ENCODE data around the gene ZSWIM5. TPM values are rescaled to one million over a fixed set of nuclear protein-coding genes. Genes with fewer than 3 reads are reported as not detected.
"Not testable (repeated sequence)": the region's sequence is repeated elsewhere in the genome, so short reads cannot be mapped to it uniquely, and the experiment has no call there.

Gene ZSWIM5
- under 1 TPM in 2 of 6 experiments, not detected in 4; 0.03 to 0.05 TPM for total RNA-seq (2021; fragmentation: NEBNext Ultra II Directional; extraction: Animal tissue kit (Norgen Biotek cat#: 25700))
- long read RNA-seq, result 0 reads

DNA sequence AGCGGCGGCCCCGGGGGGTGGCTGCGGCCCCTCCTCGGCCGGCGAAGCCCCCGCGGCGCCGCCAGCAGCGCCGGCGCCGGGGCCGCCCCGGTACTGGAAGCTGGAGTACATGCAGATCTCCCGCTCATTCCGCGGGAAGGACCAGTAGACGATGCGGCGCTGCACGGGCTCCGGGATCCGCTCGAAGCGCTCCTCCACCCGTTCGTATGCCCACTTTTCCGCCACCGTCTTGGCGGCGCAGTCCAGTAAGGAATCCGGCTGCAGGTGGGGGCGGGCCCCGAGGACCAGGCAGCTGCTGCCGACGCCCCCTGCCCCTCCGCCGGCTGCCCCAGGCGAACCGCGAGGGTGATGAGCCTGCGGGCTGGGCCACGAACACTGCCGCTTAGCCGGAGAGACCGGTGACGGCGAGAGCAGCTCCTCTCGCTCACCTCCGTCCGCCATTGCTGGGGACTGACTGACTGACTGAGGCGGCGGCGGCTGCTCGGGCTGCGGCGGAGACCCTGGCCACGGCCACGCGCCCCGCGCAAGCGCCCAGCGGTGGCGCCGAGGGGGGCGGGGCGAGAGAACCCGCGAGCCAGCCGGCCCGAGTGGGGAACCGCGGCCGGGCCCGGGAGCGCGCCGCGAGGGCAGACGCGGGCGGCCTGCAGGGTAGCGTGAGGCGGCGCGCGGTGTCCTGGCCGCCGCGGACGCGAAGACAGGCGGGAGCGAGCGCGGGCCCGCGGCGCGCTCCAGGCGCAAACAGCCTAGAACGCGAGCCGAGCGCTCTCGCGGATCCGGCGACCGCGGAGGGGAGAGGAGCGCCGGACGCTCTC, at the start of gene ZSWIM5:
Gene ZSWIM5 (minus strand): TSS at position 696 of the 812 bp plus-strand sequence. CDS start 255 bp downstream, at position 441.
- Mint-ChIP-seq H3K4me1 (ENCODE audit: low read depth) (peaks cover 14% of the 10 kb centered on the region), H3K9me3 (no peaks in the 10 kb centered on the region), H3K36me3 (ENCODE audit: low read depth) (no peaks in the 10 kb centered on the region), H3K4me3 (peak within 1 kb of the TSS; percentile 84), H3K27me3 (ENCODE audit: insufficient read depth) (peaks cover 30% of the 10 kb centered on the region), H3K27ac (no peak within 1 kb of the TSS)
- no peak for DNase-seq
- TF ChIP-seq, protein P1, sequence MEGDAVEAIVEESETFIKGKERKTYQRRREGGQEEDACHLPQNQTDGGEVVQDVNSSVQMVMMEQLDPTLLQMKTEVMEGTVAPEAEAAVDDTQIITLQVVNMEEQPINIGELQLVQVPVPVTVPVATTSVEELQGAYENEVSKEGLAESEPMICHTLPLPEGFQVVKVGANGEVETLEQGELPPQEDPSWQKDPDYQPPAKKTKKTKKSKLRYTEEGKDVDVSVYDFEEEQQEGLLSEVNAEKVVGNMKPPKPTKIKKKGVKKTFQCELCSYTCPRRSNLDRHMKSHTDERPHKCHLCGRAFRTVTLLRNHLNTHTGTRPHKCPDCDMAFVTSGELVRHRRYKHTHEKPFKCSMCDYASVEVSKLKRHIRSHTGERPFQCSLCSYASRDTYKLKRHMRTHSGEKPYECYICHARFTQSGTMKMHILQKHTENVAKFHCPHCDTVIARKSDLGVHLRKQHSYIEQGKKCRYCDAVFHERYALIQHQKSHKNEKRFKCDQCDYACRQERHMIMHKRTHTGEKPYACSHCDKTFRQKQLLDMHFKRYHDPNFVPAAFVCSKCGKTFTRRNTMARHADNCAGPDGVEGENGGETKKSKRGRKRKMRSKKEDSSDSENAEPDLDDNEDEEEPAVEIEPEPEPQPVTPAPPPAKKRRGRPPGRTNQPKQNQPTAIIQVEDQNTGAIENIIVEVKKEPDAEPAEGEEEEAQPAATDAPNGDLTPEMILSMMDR (IDR thresholded peaks at IDR 0.05), result no peak

DNA sequence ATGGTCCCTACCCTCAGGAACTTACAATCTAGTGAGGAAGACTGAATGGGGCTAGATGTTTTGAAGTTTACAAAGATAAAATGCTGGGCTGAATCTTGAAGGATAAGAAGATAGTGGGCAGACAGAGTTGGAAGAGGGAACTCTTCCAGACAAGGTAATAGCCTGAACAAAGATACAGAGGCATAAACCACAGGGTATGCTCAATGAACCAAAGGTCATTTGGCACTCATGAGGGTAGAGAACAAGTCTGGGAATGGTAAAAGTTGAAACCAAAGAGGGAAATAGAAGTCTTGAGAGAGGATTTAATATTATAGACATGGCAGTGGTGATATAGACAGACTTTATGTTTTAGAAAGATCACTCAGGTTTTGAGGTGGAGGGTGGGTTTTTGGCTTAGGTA, 48.1 kb upstream of the ZSWIM5 start:
- no peak overlapping the region for H3K4me3 Mint-ChIP-seq
- no peak for DNase-seq
- peaks cover 29% of the 10 kb centered on the region for H3K27me3 Mint-ChIP-seq (ENCODE audit: insufficient read depth)
- no peaks in the 10 kb centered on the region for H3K4me1 Mint-ChIP-seq (ENCODE audit: low read depth)
- no peak overlapping the region for H3K27ac Mint-ChIP-seq
- TF ChIP-seq, protein P1 (IDR thresholded peaks at IDR 0.05), result no peak
- H3K9me3 Mint-ChIP-seq, result peaks cover 28% of the 10 kb centered on the region
- peaks cover 25% of the 10 kb centered on the region for H3K36me3 Mint-ChIP-seq (ENCODE audit: low read depth)

DNA sequence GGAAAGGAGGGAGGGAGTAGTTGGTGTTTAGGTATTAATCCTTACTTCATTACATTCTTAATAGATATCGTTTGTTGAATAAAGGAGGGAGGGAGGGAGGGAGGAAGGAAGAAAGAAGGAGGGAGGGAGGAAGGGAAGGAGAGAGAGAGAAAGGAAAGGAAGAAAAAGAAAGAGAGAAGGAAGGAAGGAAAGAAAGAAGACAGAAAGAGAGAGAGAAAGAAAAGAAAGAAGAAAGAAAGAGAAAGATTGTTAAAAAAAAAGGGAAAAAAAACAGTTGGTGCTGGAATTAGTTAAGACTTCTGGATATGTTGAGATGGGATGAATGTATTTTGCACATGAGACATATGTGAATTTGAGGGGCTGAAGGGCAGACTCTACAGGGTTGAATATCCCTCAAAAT, 44.1 kb upstream of the ZSWIM5 start:
- H3K27ac Mint-ChIP-seq, result no peak overlapping the region
- no peak overlapping the region for H3K4me3 Mint-ChIP-seq

DNA sequence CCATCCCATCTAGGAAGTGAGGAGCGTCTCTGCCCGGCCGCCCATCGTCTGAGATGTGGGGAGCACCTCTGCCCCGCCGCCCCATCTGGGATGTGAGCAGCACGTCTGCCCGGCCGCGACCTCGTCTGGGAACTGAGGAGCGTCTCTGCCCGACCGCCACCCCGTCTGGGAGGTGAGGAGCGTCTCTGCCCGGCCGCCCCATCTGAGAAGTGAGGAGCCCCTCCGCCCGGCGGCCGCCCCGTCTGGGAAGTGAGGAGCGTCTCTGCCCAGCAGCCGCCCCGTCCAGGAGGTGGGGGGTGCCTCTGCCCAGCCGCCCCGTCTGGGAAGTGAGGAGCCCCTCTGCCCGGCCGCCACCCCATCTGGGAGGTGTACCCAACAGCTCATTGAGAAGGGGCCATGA, 41.6 kb upstream of the ZSWIM5 start:
- H3K4me3 Mint-ChIP-seq; H3K9me3 Mint-ChIP-seq; H3K36me3 Mint-ChIP-seq (ENCODE audit: low read depth); DNase-seq: not testable (repeated sequence)
- Mint-ChIP-seq H3K27ac (peak overlapping the region; percentile 50; the same call in 1 of the 2 replicates), H3K27me3 (ENCODE audit: insufficient read depth) (peaks cover 11% of the 10 kb centered on the region), H3K4me1 (ENCODE audit: low read depth) (peaks cover 42% of the 10 kb centered on the region)

More for the DNA sequence above, 44.1 kb upstream of the ZSWIM5 start:
- Mint-ChIP-seq H3K36me3 (ENCODE audit: low read depth) (peaks cover 3% of the 10 kb centered on the region; the same call in 1 of the 2 replicates), H3K27me3 (ENCODE audit: insufficient read depth) (peaks cover 26% of the 10 kb centered on the region), H3K4me1 (ENCODE audit: low read depth) (peaks cover 18% of the 10 kb centered on the region), H3K9me3 (no peaks in the 10 kb centered on the region)
- TF ChIP-seq, protein P1 (IDR thresholded peaks at IDR 0.05), result no peak
- no peak for DNase-seq

DNA sequence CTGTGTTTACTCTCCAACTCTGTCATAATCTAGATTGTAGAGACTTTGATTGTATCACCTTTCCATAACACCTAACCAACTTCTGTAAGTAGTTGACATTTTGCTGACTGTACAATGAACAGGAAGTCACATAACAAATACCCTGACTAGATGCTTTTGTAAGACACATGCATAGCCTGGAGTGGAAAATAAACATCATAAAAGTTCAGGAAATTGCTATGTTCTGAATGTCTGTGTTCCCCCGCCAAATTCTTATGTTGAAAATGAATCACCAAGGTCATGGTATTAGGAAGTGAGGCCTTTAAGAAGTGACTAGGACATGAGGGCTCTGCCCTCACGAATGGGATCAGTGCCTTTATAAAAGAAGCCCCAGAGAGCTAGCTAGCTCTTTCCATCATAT, 40.4 kb upstream of the ZSWIM5 start:
- peak; percentile 93 for DNase-seq
- H3K4me3 Mint-ChIP-seq, result peak overlapping the region; percentile 30; the same call in 1 of the 2 replicates
- peak overlapping the region; percentile 91 for H3K27ac Mint-ChIP-seq
- TF ChIP-seq, protein P1 (IDR thresholded peaks at IDR 0.05), result no peak
- H3K36me3 Mint-ChIP-seq (ENCODE audit: low read depth), result peaks cover 12% of the 10 kb centered on the region; the same call in 1 of the 2 replicates
- peaks cover 13% of the 10 kb centered on the region for H3K9me3 Mint-ChIP-seq
- H3K4me1 Mint-ChIP-seq (ENCODE audit: low read depth), result peaks cover 42% of the 10 kb centered on the region
- peaks cover 6% of the 10 kb centered on the region for H3K27me3 Mint-ChIP-seq (ENCODE audit: insufficient read depth)

DNA sequence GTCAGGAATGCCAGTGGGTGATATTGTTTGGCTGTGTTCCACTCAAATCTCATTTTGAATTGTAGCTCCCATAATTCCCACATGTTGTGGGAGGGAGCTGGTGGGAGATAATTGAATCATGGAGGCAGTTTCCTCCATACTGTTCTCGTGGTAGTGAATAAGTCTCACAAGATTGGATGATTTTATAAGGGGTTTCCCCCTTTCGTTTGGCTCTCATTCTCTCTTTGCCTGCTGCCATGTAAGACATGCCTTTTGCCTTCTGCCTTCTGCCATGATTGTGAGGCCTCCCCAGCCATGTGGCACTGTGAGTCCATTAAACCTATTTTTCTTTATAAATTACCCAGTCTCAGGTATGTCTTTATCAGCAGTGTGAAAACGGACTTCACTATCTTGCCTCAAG, 40.0 kb upstream of the ZSWIM5 start:
- not testable (repeated sequence) for H3K27me3 Mint-ChIP-seq (ENCODE audit: insufficient read depth); DNase-seq
- Mint-ChIP-seq H3K4me1 (ENCODE audit: low read depth) (peaks cover 42% of the 10 kb centered on the region), H3K27ac (peak overlapping the region; percentile 91), H3K36me3 (ENCODE audit: low read depth) (peaks cover 15% of the 10 kb centered on the region; the same call in 1 of the 2 replicates), H3K4me3 (peak overlapping the region; percentile 30; the same call in 1 of the 2 replicates), H3K9me3 (peaks cover 17% of the 10 kb centered on the region)

Data from HFFc6 (cell line).